Liver (tissue), 9 donors: ENCODE data around the gene CTU1. TPM values are rescaled to one million over a fixed set of nuclear protein-coding genes. Genes with fewer than 3 reads are reported as not detected.
A peak's percentile ranks its signal among the peaks of the same experiment; 100 is the strongest.

Source experiments
- DNase-seq: peaks from one replicate; pipeline ENCODE4 v3.0.0-alpha.2; 2017; ENCODE audit warnings: low spot score
- H3K27ac ChIP-seq, 2 donors: one replicate each; pipeline ENCODE4 v1.7.0; 2013; ENCODE audit warnings: inconsistent platforms in 2 of 2, low read length in 2 of 2, control low read depth in 1 of 2, low read depth in 1 of 2, mild to moderate bottlenecking in 1 of 2
- H3K27me3 ChIP-seq, 4 donors: one replicate each; pipeline versions ENCODE4 v1.6.1 to v1.7.0; 2013; ENCODE audit warnings: low read length in 3 of 4, inconsistent platforms in 1 of 4, mild to moderate bottlenecking in 1 of 4, moderate library complexity in 1 of 4; ENCODE audit not compliant: control insufficient read depth in 4 of 4, insufficient read depth in 4 of 4
- H3K36me3 ChIP-seq, 4 donors: one replicate each; pipeline versions ENCODE4 v1.6.1 to v1.7.0; 2013; ENCODE audit warnings: low read length in 3 of 4, mild to moderate bottlenecking in 3 of 4, low read depth in 1 of 4, moderate library complexity in 1 of 4; ENCODE audit not compliant: control insufficient read depth in 4 of 4, insufficient read depth in 3 of 4
- H3K4me1 ChIP-seq, 4 donors: one replicate each; pipeline versions ENCODE4 v1.6.1 to v1.7.0; 2013; ENCODE audit warnings: low read length in 3 of 4, mild to moderate bottlenecking in 3 of 4, moderate library complexity in 1 of 4; ENCODE audit not compliant: control insufficient read depth in 4 of 4, insufficient read depth in 4 of 4
- H3K4me3 ChIP-seq, 3 donors: one replicate each; pipeline versions ENCODE4 v1.6.1 to v1.7.0; 2013; ENCODE audit warnings: low read length in 3 of 3, control low read depth in 1 of 3, low read depth in 1 of 3, mild to moderate bottlenecking in 1 of 3
- H3K9ac ChIP-seq, 2 donors: one replicate each; pipeline ENCODE4 v1.7.0; 2013; ENCODE audit warnings: low read length in 2 of 2, mild to moderate bottlenecking in 2 of 2, moderate library complexity in 2 of 2, control low read depth in 1 of 2, low read depth in 1 of 2
- H3K9me3 ChIP-seq, 4 donors: one replicate each; pipeline versions ENCODE4 v1.6.1 to v1.7.0; 2013; ENCODE audit warnings: low read length in 3 of 4; ENCODE audit not compliant: control insufficient read depth in 4 of 4
- ATF3 ChIP-seq: IDR thresholded peaks from 2 replicates; pipeline ENCODE4 v1.6.1; 2016; ENCODE audit warnings: antibody characterized with exemption
- CTCF ChIP-seq: fragments of 150-350 bp; IDR thresholded peaks from 2 replicates; pipeline ENCODE4 v1.5.1; 2017; ENCODE audit warnings: improper control_type of control experiment, low read depth, low read length; ENCODE audit not compliant: missing input control
- EGR1 ChIP-seq, 2 donors: IDR thresholded peaks; 2 replicates each; pipeline ENCODE4 v1.6.1; 2016 to 2018; ENCODE audit warnings: antibody characterized with exemption in 2 of 2, low read depth in 2 of 2
- FOXA1 ChIP-seq: IDR thresholded peaks from 2 replicates; pipeline ENCODE4 v1.6.1; 2016; ENCODE audit warnings: antibody characterized with exemption
- FOXA2 ChIP-seq: IDR thresholded peaks from 2 replicates; pipeline ENCODE4 v1.6.1; 2016; ENCODE audit warnings: antibody characterized with exemption
- GABPA ChIP-seq, 2 donors: IDR thresholded peaks in 1 of 2; conservative IDR thresholded peaks in 1 of 2; 2 replicates each; pipeline ENCODE4 v1.6.1; 2016; ENCODE audit warnings: antibody characterized with exemption in 2 of 2, mild to moderate bottlenecking in 1 of 2, moderate library complexity in 1 of 2
- HNF4A ChIP-seq, 2 donors: conservative IDR thresholded peaks; 2 replicates each; pipeline ENCODE4 v1.6.1; 2016; ENCODE audit warnings: antibody characterized with exemption in 2 of 2, mild to moderate bottlenecking in 2 of 2
- HNF4G ChIP-seq: IDR thresholded peaks from 2 replicates; pipeline ENCODE4 v1.6.1; 2016; ENCODE audit warnings: antibody characterized with exemption
- JUND ChIP-seq, 2 donors: IDR thresholded peaks; 2 replicates each; pipeline ENCODE4 v1.6.1; 2016; ENCODE audit warnings: antibody characterized with exemption in 2 of 2
- NR2F2 ChIP-seq: IDR thresholded peaks from 2 replicates; pipeline ENCODE4 v1.6.1; 2016; ENCODE audit warnings: antibody characterized with exemption
- RAD21 ChIP-seq, 2 donors: IDR thresholded peaks; 2 replicates each; pipeline ENCODE4 v1.6.1; 2016; ENCODE audit warnings: antibody characterized with exemption in 2 of 2, mild to moderate bottlenecking in 2 of 2
- RXRA ChIP-seq, 2 donors: IDR thresholded peaks; 2 replicates each; pipeline ENCODE4 v1.6.1; 2017 to 2018; ENCODE audit warnings: antibody characterized with exemption in 2 of 2, mild to moderate bottlenecking in 1 of 2
- SP1 ChIP-seq: IDR thresholded peaks from 2 replicates; pipeline ENCODE4 v1.6.1; 2018; ENCODE audit warnings: antibody characterized with exemption, mild to moderate bottlenecking
- TAF1 ChIP-seq: conservative IDR thresholded peaks from 2 replicates; pipeline ENCODE4 v1.6.1; 2016; ENCODE audit warnings: antibody characterized with exemption, mild to moderate bottlenecking
- YY1 ChIP-seq: IDR thresholded peaks from 2 replicates; pipeline ENCODE4 v1.6.1; 2016; ENCODE audit warnings: antibody characterized with exemption, mild to moderate bottlenecking
- WGBS: extraction: QIAGEN DNeasy Blood & Tissue Kit; methylation state at CpG from one replicate; pipeline ENCODE4 v1.1.7; 2013; 5-methylcytosine and 5-hydroxymethylcytosine counted together
- polyA plus RNA-seq, 2 donors: library from polyadenylated mRNA; stranded (reverse) in 1 of 2; unstranded in 1 of 2; fragments of 200-250 nt in 1 of 2; fragments of >200 nt in 1 of 2; fragmentation: Nextera tagmentation in 1 of 2; extraction: Ambion mirVana in 1 of 2; gene quantifications; one replicate each; pipeline versions ENCODE4 v1.2.1 to v1.2.3, GENCODE V29; 2013 to 2015
- total RNA-seq, 2 donors: library from RNA; depleted of rRNA; stranded (reverse); fragments of >200 nt; gene quantifications; one replicate each; pipeline ENCODE4 v1.2.3, GENCODE V29; 2014
- TF ChIP-seq, protein P1 (sequence below): IDR thresholded peaks from 2 replicates; pipeline ENCODE4 v1.6.1; 2016; ENCODE audit warnings: antibody characterized with exemption
- TF ChIP-seq, protein P2 (sequence below): IDR thresholded peaks from 2 replicates; pipeline ENCODE4 v1.6.1; 2016; ENCODE audit warnings: antibody characterized with exemption, mild to moderate bottlenecking
- TF ChIP-seq, protein P3 (sequence below): IDR thresholded peaks from 2 replicates; pipeline ENCODE4 v1.6.1; 2016; ENCODE audit warnings: antibody characterized with exemption
- donor health status: healthy.
- donor health status: healthy.
- donor health status: healthy.
- donor health status: healthy.
- donor health status: healthy.

The CTU1 gene
- total and polyA plus RNA-seq, 4 donors = 0.19 to 3.7 (median 2.5) TPM

GRCh38 chr19:51131780-51132680 lies 23.8 kb upstream of the CTU1 start:
- Histone ChIP-seq H3K4me3 (no peak overlapping the region), H3K36me3 (peaks cover 0 to 4% (median 0%) of the 10 kb centered on the region in 4 donors), H3K9ac (no peak overlapping the region), H3K4me1 (peaks cover 0 to 15% (median 9%) of the 10 kb centered on the region in 4 donors), H3K27me3 (no peaks in the 10 kb centered on the region), H3K9me3 (peaks cover 0 to 6% (median under 1%) of the 10 kb centered on the region in 4 donors), H3K27ac (peak overlapping the region; percentile 73 to 78)
- no peak for DNase-seq
- WGBS = 50% methylated on average over 24 of the region's 24 CpGs
- TF ChIP-seq FOXA2 (no peak), JUND (IDR thresholded peaks at IDR 0.05) (no peak), NR2F2 (peak; percentile 98), HNF4G (no peak), GABPA (IDR thresholded peaks at IDR 0.05 in 1 of 2, conservative IDR thresholded peaks at IDR 0.05 in 1 of 2) (no peak), YY1 (peak; percentile 46), RAD21 (IDR thresholded peaks at IDR 0.05) (peak; percentile 30 to 58), SP1 (peak; percentile 86), RXRA (IDR thresholded peaks at IDR 0.05) (peak; percentile 73 to 82), FOXA1 (no peak)
- TF ChIP-seq, protein P1, sequence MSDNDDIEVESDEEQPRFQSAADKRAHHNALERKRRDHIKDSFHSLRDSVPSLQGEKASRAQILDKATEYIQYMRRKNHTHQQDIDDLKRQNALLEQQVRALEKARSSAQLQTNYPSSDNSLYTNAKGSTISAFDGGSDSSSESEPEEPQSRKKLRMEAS = peak; percentile 27
- TF ChIP-seq, protein P2, sequence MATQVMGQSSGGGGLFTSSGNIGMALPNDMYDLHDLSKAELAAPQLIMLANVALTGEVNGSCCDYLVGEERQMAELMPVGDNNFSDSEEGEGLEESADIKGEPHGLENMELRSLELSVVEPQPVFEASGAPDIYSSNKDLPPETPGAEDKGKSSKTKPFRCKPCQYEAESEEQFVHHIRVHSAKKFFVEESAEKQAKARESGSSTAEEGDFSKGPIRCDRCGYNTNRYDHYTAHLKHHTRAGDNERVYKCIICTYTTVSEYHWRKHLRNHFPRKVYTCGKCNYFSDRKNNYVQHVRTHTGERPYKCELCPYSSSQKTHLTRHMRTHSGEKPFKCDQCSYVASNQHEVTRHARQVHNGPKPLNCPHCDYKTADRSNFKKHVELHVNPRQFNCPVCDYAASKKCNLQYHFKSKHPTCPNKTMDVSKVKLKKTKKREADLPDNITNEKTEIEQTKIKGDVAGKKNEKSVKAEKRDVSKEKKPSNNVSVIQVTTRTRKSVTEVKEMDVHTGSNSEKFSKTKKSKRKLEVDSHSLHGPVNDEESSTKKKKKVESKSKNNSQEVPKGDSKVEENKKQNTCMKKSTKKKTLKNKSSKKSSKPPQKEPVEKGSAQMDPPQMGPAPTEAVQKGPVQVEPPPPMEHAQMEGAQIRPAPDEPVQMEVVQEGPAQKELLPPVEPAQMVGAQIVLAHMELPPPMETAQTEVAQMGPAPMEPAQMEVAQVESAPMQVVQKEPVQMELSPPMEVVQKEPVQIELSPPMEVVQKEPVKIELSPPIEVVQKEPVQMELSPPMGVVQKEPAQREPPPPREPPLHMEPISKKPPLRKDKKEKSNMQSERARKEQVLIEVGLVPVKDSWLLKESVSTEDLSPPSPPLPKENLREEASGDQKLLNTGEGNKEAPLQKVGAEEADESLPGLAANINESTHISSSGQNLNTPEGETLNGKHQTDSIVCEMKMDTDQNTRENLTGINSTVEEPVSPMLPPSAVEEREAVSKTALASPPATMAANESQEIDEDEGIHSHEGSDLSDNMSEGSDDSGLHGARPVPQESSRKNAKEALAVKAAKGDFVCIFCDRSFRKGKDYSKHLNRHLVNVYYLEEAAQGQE = peak; percentile 3

DNA sequence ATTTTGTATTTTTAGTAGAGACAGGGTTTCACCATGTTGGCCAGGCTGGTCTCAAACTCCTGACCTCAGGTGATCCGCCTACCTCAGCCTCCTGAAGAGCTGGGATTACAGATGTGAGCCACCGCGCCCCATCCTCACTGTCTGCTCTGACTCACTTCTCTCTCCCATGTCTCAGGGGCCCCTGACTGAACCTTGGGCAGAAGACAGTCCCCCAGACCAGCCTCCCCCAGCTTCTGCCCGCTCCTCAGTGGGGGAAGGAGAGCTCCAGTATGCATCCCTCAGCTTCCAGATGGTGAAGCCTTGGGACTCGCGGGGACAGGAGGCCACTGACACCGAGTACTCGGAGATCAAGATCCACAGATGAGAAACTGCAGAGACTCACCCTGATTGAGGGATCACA lies 21.5 kb upstream of the CTU1 start:
- 76% methylated on average over 8 of the region's 8 CpGs for WGBS
- no peak for DNase-seq
- H3K27ac ChIP-seq = peak overlapping the region; percentile 7 to 28
- H3K4me1 ChIP-seq = peaks cover 0 to 20% (median 9%) of the 10 kb centered on the region in 4 donors
- H3K27me3 ChIP-seq = no peaks in the 10 kb centered on the region
- H3K36me3 ChIP-seq = peaks cover 0 to 4% (median 0%) of the 10 kb centered on the region in 4 donors
- TF ChIP-seq, protein P3, sequence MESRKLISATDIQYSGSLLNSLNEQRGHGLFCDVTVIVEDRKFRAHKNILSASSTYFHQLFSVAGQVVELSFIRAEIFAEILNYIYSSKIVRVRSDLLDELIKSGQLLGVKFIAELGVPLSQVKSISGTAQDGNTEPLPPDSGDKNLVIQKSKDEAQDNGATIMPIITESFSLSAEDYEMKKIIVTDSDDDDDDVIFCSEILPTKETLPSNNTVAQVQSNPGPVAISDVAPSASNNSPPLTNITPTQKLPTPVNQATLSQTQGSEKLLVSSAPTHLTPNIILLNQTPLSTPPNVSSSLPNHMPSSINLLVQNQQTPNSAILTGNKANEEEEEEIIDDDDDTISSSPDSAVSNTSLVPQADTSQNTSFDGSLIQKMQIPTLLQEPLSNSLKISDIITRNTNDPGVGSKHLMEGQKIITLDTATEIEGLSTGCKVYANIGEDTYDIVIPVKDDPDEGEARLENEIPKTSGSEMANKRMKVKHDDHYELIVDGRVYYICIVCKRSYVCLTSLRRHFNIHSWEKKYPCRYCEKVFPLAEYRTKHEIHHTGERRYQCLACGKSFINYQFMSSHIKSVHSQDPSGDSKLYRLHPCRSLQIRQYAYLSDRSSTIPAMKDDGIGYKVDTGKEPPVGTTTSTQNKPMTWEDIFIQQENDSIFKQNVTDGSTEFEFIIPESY = no peak
- TF ChIP-seq RAD21 (IDR thresholded peaks at IDR 0.05) (no peak), TAF1 (no peak), ATF3 (no peak), YY1 (no peak), NR2F2 (no peak), HNF4A (conservative IDR thresholded peaks at IDR 0.05) (no peak), HNF4G (no peak), GABPA (IDR thresholded peaks at IDR 0.05 in 1 of 2, conservative IDR thresholded peaks at IDR 0.05 in 1 of 2) (no peak), JUND (IDR thresholded peaks at IDR 0.05) (no peak), EGR1 (IDR thresholded peaks at IDR 0.05; ENCODE audit: low read depth in 2 of 2) (no peak), FOXA1 (no peak), SP1 (no peak), CTCF (no peak), FOXA2 (no peak), RXRA (IDR thresholded peaks at IDR 0.05) (no peak)
- TF ChIP-seq, protein P2 = no peak
- TF ChIP-seq, protein P1 = no peak
- H3K9ac ChIP-seq = no peak overlapping the region
- no peaks in the 10 kb centered on the region for H3K9me3 ChIP-seq
- H3K4me3 ChIP-seq = no peak overlapping the region
